ENCODE data around the gene TOP3A.

- TF ChIP-seq POLR2A (IDR thresholded peaks at IDR 0.05) (no peak), CTCF (IDR thresholded peaks at IDR 0.05) (no peak)
These were observed 57.4 kb downstream of the TOP3A start for GRCh38 chr17:18257268-18257981.
